ENCODE data around the gene ETFB. TPM values are rescaled to one million over a fixed set of nuclear protein-coding genes. Genes with fewer than 3 reads are reported as not detected.

The ETFB gene
- total RNA-seq, 2 donors from 2014 or later = 32.7 to 56.5 TPM

DNA sequence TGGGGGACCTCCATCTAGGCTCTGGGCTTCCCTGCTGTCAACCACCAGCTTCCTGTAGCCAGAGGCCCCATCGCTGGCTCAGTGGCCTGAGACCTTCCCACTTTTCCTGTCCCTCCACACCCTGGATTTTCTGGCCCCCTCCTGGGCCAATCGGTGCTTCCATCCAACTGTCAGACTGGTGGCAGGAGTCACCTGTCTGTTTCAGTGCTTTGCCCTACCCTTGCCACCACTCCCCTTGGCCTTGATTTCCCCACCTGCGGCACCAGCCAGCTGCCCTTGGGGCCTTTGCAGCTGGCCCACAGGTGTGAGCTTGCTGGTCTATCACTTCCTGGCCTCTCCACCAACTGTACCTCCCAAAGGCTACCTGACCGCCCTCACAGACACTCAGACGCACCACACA is 36.8 kb downstream of the ETFB start:
- no peak for ATAC-seq (ENCODE audit: insufficient number of reproducible peaks, low FRiP score, low read depth)
- H3K27me3 ChIP-seq (replicated peaks; ENCODE audit: insufficient read depth) = no peaks in the 10 kb centered on the region

DNA sequence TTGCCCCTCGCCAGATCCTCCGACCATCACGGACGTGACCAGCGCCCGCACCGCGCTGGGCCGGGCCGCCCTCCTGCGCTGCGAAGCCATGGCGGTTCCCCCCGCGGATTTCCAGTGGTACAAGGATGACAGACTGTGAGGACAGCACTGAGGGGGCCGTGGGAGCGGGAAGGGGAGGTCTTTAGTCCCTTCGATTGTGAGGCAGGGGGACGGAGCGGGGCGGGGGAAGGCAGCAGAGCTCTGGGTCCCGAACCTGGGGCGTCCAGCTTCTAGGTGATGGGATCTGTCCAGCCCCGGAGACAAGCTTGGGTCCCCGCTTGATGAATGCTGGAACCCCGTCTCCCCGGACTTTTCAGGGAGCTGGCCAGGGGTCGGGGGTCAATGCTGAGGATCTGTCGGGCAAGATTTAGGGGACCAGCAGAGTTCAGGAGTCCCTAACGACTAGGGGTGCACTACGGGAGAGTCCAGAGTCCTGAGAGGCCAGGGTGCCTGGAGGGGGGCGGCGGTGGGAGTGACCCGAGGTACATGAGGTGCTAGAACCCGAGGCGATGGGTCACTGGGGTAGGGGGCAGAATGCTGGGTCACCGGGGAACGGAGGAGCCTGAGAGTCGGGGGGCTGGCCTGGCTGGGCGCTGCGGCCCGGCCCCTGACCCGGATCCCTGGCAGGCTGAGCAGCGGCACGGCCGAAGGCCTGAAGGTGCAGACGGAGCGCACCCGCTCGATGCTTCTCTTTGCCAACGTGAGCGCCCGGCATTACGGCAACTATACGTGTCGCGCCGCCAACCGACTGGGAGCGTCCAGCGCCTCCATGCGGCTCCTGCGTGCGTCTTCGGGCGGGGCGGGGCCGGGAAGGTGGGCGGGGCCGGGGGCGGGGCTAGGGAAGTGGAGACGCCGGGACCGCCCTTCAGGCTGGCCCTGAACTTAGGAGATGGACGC is 38.9 kb downstream of the ETFB start:
- Histone ChIP-seq H3K27ac (no peak overlapping the region), H3K4me1 (ENCODE audit: control insufficient read depth in 1 of 2, low read depth in 2 of 2) (no peaks in the 10 kb centered on the region), H3K27me3 (replicated peaks; ENCODE audit: insufficient read depth) (no peaks in the 10 kb centered on the region), H3K9me3 (no peaks in the 10 kb centered on the region), H3K36me3 (no peaks in the 10 kb centered on the region), H3K4me3 (peak overlapping the region; percentile 5)
- ATAC-seq (ENCODE audit: insufficient number of reproducible peaks, low FRiP score, low read depth) = no peak
- TF ChIP-seq, protein P1, sequence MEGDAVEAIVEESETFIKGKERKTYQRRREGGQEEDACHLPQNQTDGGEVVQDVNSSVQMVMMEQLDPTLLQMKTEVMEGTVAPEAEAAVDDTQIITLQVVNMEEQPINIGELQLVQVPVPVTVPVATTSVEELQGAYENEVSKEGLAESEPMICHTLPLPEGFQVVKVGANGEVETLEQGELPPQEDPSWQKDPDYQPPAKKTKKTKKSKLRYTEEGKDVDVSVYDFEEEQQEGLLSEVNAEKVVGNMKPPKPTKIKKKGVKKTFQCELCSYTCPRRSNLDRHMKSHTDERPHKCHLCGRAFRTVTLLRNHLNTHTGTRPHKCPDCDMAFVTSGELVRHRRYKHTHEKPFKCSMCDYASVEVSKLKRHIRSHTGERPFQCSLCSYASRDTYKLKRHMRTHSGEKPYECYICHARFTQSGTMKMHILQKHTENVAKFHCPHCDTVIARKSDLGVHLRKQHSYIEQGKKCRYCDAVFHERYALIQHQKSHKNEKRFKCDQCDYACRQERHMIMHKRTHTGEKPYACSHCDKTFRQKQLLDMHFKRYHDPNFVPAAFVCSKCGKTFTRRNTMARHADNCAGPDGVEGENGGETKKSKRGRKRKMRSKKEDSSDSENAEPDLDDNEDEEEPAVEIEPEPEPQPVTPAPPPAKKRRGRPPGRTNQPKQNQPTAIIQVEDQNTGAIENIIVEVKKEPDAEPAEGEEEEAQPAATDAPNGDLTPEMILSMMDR (IDR thresholded peaks at IDR 0.05) = no peak
- DNase-seq (ENCODE audit: low spot score) = no peak

More for the DNA sequence above, 36.8 kb downstream of the ETFB start:
- DNase-seq (ENCODE audit: low spot score) = no peak
- Histone ChIP-seq H3K36me3 (no peaks in the 10 kb centered on the region), H3K27ac (no peak overlapping the region), H3K4me1 (ENCODE audit: control insufficient read depth in 1 of 2, low read depth in 2 of 2) (no peaks in the 10 kb centered on the region), H3K4me3 (no peak overlapping the region), H3K9me3 (no peaks in the 10 kb centered on the region)
- TF ChIP-seq, protein P1 (IDR thresholded peaks at IDR 0.05) = no peak

DNA sequence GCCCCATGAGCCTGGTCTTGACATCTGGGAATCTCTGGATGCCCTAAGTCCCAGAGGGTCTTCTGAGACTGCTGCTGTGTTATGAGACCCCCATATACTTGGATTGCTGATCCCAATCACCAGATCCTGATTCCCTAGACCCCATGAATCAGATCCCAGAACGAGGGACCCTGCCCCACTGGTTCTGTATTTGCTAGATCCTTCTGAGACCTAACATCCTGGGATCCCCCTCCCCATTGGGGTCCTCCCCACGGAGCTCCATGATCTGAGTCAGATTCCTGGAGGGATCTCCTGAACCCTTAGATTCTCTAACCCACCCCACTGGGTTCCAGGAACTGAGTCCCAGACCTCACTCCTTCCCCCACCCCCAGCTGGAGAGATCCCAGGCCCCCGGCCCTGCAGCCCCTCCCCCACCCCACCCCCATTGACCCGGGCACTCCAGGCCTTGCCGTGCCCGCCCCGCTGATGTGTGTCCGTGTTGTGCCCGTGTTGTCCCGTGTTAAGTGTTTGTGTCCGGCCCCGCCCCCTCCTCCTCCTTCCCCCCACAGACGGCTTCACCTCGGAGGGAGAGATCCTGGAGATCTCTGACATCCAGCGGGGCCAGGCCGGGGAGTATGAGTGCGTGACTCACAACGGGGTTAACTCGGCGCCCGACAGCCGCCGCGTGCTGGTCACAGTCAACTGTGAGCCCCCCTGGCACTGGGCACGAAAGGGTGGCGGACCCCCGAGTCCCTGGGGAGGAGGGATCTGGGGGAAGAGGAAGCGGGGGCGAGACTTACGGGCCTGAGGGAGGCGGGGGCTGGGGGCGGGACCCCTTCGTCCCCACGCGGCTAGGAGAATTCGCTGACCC is 39.7 kb downstream of the ETFB start:
- no peaks in the 10 kb centered on the region for H3K4me1 ChIP-seq (ENCODE audit: control insufficient read depth in 1 of 2, low read depth in 2 of 2)
- no peaks in the 10 kb centered on the region for H3K36me3 ChIP-seq
- no peak overlapping the region for H3K27ac ChIP-seq
- ATAC-seq (ENCODE audit: insufficient number of reproducible peaks, low FRiP score, low read depth) (no peak), DNase-seq (ENCODE audit: low spot score) (no peak)
- no peaks in the 10 kb centered on the region for H3K9me3 ChIP-seq
- H3K27me3 ChIP-seq (replicated peaks; ENCODE audit: insufficient read depth) = no peaks in the 10 kb centered on the region
- TF ChIP-seq, protein P1 (IDR thresholded peaks at IDR 0.05) = no peak
- no peak overlapping the region for H3K4me3 ChIP-seq

DNA sequence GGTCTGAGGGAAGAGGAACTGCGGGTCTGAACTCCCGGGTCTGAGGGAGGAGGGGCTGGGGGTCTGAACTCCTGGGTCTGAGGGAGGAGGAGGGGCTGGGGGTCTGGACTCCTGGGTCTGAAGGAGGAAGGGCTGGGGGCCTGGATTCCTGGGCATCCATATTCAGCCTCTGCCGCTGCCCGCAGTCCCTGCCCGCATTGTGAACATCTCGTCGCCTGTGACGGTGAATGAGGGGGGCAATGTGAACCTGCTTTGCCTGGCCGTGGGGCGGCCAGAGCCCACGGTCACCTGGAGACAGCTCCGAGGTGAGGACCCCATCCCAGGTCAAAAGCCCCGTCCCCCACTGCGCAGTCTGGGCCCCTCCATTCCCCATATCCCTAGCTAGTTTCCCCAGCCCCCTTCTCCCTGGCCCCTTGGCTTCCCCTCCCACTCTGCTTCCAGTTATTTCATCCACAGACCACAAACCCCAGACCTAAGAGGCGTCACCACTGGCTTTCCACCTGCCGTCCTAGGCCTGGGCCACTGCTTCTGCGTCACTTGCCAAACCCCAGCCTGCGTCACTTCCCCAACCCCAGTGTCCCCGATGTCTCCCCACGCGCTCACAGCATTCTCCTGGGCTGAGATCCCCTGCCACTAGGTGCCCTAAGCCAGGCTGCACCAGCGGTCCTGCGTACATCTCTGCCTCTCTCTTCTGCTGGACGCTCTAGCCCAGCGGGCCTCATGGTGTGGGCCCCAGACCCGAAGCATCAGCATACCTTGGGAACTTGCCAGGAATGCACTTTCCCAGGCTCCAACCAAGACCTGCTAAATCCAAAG is 40.8 kb downstream of the ETFB start:
- H3K27ac ChIP-seq = no peak overlapping the region

More for the DNA sequence above, 40.8 kb downstream of the ETFB start:
- Histone ChIP-seq H3K36me3 (no peaks in the 10 kb centered on the region), H3K4me1 (ENCODE audit: control insufficient read depth in 1 of 2, low read depth in 2 of 2) (no peaks in the 10 kb centered on the region), H3K4me3 (no peak overlapping the region), H3K27me3 (replicated peaks; ENCODE audit: insufficient read depth) (no peaks in the 10 kb centered on the region), H3K9me3 (no peaks in the 10 kb centered on the region)
- TF ChIP-seq, protein P1 (IDR thresholded peaks at IDR 0.05) = no peak
- DNase-seq (ENCODE audit: low spot score) (no peak), ATAC-seq (ENCODE audit: insufficient number of reproducible peaks, low FRiP score, low read depth) (no peak)
